ENCODE data around the gene COL5A1. TPM values are rescaled to one million over a fixed set of nuclear protein-coding genes. Genes with fewer than 3 reads are reported as not detected.

Gene COL5A1
- total and polyA plus RNA-seq, 2 experiments from 2014 or later, result 2.5 to 13.1 TPM

- Mint-ChIP-seq H3K27ac (no peak overlapping the region), H3K27me3 (ENCODE audit: insufficient read depth, low read depth, poor library complexity) (no peaks in the 10 kb centered on the region)
- H4K20me1 ChIP-seq (replicated peaks; ENCODE audit: insufficient read depth), result no peaks in the 10 kb centered on the region
Observed at GRCh38 chr9:134773842-134774241, 132.2 kb downstream of the COL5A1 start.

GRCh38 chr9:134774410-134774809, 132.8 kb downstream of the COL5A1 start:
- H3K4me3 Mint-ChIP-seq, result no peak overlapping the region
- no peak overlapping the region for H3K4me3 ChIP-seq
- no peak for ATAC-seq
- TF ChIP-seq JUNB (IDR thresholded peaks at IDR 0.05; ENCODE audit: unreplicated experiment), result no peak
- no peak for TF ChIP-seq ZNF331 (CRISPR knock-in tag; IDR thresholded peaks at IDR 0.05; ENCODE audit: low read depth)
- no peak for TF ChIP-seq NANOG (IDR thresholded peaks at IDR 0.05; ENCODE audit: borderline replicate concordance)
- no peak for TF ChIP-seq STAT1 (IDR thresholded peaks at IDR 0.05; ENCODE audit: unreplicated experiment)
- TF ChIP-seq ZNF462 (CRISPR knock-in tag; IDR thresholded peaks at IDR 0.05), result no peak
- no peak for TF ChIP-seq EZH2phosphoT487 (IDR thresholded peaks at IDR 0.05; ENCODE audit: unreplicated experiment)
- no peak for TF ChIP-seq POLR2AphosphoS5 (IDR thresholded peaks at IDR 0.05; ENCODE audit: low read depth)
- TF ChIP-seq ETS1 (IDR thresholded peaks at IDR 0.05), result no peak
- no peak for TF ChIP-seq CTCF (conservative IDR thresholded peaks at IDR 0.05; ENCODE audit: low read depth in 2 of 2)
- TF ChIP-seq CREB1 (CRISPR knock-in tag; IDR thresholded peaks at IDR 0.05; ENCODE audit: low read depth), result no peak

More at GRCh38 chr9:134773842-134774241, 132.2 kb downstream of the COL5A1 start:
- no peak overlapping the region for H3K4me3 ChIP-seq
- no peaks in the 10 kb centered on the region for H3K79me2 ChIP-seq (replicated peaks; ENCODE audit: insufficient read depth)
- H3K36me3 ChIP-seq (ENCODE audit: insufficient read depth), result no peaks in the 10 kb centered on the region
- H2AFZ ChIP-seq, result no peak overlapping the region
- no peak overlapping the region for H3K27ac ChIP-seq (ENCODE audit: low read depth)
- no peaks in the 10 kb centered on the region for H3K4me1 ChIP-seq (ENCODE audit: insufficient read depth)
- no peaks in the 10 kb centered on the region; the same call in 2 of the 3 replicates for H3K4me1 Mint-ChIP-seq
- no peak overlapping the region for H3K4me2 ChIP-seq
- no peaks in the 10 kb centered on the region for H3K36me3 Mint-ChIP-seq (ENCODE audit: low read depth)
- TF ChIP-seq NANOG (IDR thresholded peaks at IDR 0.05; ENCODE audit: borderline replicate concordance) (no peak), POLR2AphosphoS5 (IDR thresholded peaks at IDR 0.05; ENCODE audit: low read depth) (no peak)
- no peaks in the 10 kb centered on the region for H3K9me2 ChIP-seq (ENCODE audit: insufficient read depth)
- no peaks in the 10 kb centered on the region for H3F3A ChIP-seq (replicated peaks; ENCODE audit: low read depth)
- H3K9me3 Mint-ChIP-seq, result no peaks in the 10 kb centered on the region
- ATAC-seq, result no peak
- H3K4me3 Mint-ChIP-seq, result no peak overlapping the region
- H3K27me3 ChIP-seq (ENCODE audit: insufficient read depth), result no peaks in the 10 kb centered on the region
- DNase-seq (ENCODE audit: low spot score), result no peak

More at GRCh38 chr9:134774410-134774809, 132.8 kb downstream of the COL5A1 start:
- Mint-ChIP-seq H3K27ac (no peak overlapping the region), H3K36me3 (ENCODE audit: low read depth) (no peaks in the 10 kb centered on the region), H3K27me3 (ENCODE audit: insufficient read depth, low read depth, poor library complexity) (no peaks in the 10 kb centered on the region), H3K9me3 (no peaks in the 10 kb centered on the region), H3K4me1 (no peaks in the 10 kb centered on the region; the same call in 2 of the 3 replicates)
- Histone ChIP-seq H4K20me1 (replicated peaks; ENCODE audit: insufficient read depth) (no peaks in the 10 kb centered on the region), H3K4me1 (ENCODE audit: insufficient read depth) (no peaks in the 10 kb centered on the region), H3K9me2 (ENCODE audit: insufficient read depth) (no peaks in the 10 kb centered on the region), H3K36me3 (ENCODE audit: insufficient read depth) (no peaks in the 10 kb centered on the region), H3K27ac (ENCODE audit: low read depth) (no peak overlapping the region), H3F3A (replicated peaks; ENCODE audit: low read depth) (no peaks in the 10 kb centered on the region), H3K27me3 (ENCODE audit: insufficient read depth) (no peaks in the 10 kb centered on the region), H3K4me2 (no peak overlapping the region), H3K79me2 (replicated peaks; ENCODE audit: insufficient read depth) (no peaks in the 10 kb centered on the region), H2AFZ (no peak overlapping the region)
- DNase-seq (ENCODE audit: low spot score), result no peak

All from GM23338 (cell line).